Activated T-cell treated with anti-CD3 and anti-CD28 coated beads, Interleukin-2, amount 50 U/mL, for 48 hours (primary cell): Measurements from ENCODE around the gene RIPOR2.
"Not testable (repeated sequence)": the region's sequence is repeated elsewhere in the genome, so short reads cannot be mapped to it uniquely, and the experiment has no call there.

Experiments
- DNase-seq, 2 experiments: peaks; one replicate each; pipeline ENCODE4 v3.0.0-alpha.2; 2020

Gene RIPOR2

GRCh38 chr6:24924580-24925356 is 11.0 kb downstream of the RIPOR2 start:
- DNase-seq, result peak in 1 of 2 experiments; percentile 53

GRCh38 chr6:24923885-24924401 is 11.8 kb downstream of the RIPOR2 start:
- DNase-seq, result peak; percentile 61 to 71

GRCh38 chr6:24922814-24923213 is 12.9 kb downstream of the RIPOR2 start:
- DNase-seq, result no peak

- DNase-seq, result no peak
These were observed 13.6 kb downstream of the RIPOR2 start for GRCh38 chr6:24922170-24922569.

- DNase-seq, result no peak
These were observed 15.6 kb downstream of the RIPOR2 start for GRCh38 chr6:24920136-24920535.

GRCh38 chr6:24919056-24919892 is 16.5 kb downstream of the RIPOR2 start:
- DNase-seq, result peak in 1 of 2 experiments; percentile 46

GRCh38 chr6:24918641-24919055 is 17.1 kb downstream of the RIPOR2 start:
- peak in 1 of 2 experiments; percentile 47 for DNase-seq

GRCh38 chr6:24916496-24916895 is 19.3 kb downstream of the RIPOR2 start:
- DNase-seq, result no peak

GRCh38 chr6:24915641-24916040 is 20.1 kb downstream of the RIPOR2 start:
- peak in 1 of 2 experiments; percentile 31 for DNase-seq

- DNase-seq, result not testable (repeated sequence)
These were observed 21.7 kb downstream of the RIPOR2 start for GRCh38 chr6:24914082-24914481.

GRCh38 chr6:24911796-24912382 is 23.9 kb downstream of the RIPOR2 start:
- peak in 1 of 2 experiments; percentile 37 for DNase-seq

- DNase-seq, result peak in 1 of 2 experiments; percentile 67
These were observed 24.6 kb downstream of the RIPOR2 start for GRCh38 chr6:24910961-24911725.

GRCh38 chr6:24910331-24910960 is 25.3 kb downstream of the RIPOR2 start:
- DNase-seq, result peak; percentile 69 to 73

GRCh38 chr6:24909241-24910216 is 26.2 kb downstream of the RIPOR2 start:
- peak in 1 of 2 experiments; percentile 50 for DNase-seq

- DNase-seq, result no peak
These were observed 27.1 kb downstream of the RIPOR2 start for GRCh38 chr6:24908650-24909035.

- DNase-seq, result no peak
These were observed 27.7 kb downstream of the RIPOR2 start for GRCh38 chr6:24907919-24908649.

- DNase-seq, result no peak
These were observed 29.4 kb downstream of the RIPOR2 start for GRCh38 chr6:24906314-24906713.

GRCh38 chr6:24905483-24905882 is 30.3 kb downstream of the RIPOR2 start:
- DNase-seq, result no peak

- DNase-seq, result no peak
These were observed 32.1 kb downstream of the RIPOR2 start for GRCh38 chr6:24903681-24904080.

GRCh38 chr6:24902782-24903181 is 33.0 kb downstream of the RIPOR2 start:
- no peak for DNase-seq
